Endothelial cell of umbilical vein (primary cell): ENCODE measurements around the gene PYHIN1. TPM values are rescaled to one million over a fixed set of nuclear protein-coding genes. Genes with fewer than 3 reads are reported as not detected.

Source experiments
- BruUV-seq: library from RNA; stranded (reverse); fragments of 400-500 nt; replicated peaks from 2 replicates; lab custom pipeline; 2021; lab: Mats Ljungman, UMichigan
- CTCF ChIA-PET: fragments of 300-600, 350-600 bp; sonication (Branson Sonifier 250); formaldehyde crosslinking; loops from one replicate; lab custom pipeline; 2021; ENCODE audit warnings: antibody characterized with exemption, inconsistent platforms; lab: Charles Lee
- POLR2A ChIA-PET: fragments of 300-600, 350-600 bp; sonication (Branson Sonifier 250); formaldehyde crosslinking; loops from one replicate; lab custom pipeline; 2021; ENCODE audit warnings: antibody characterized with exemption, inconsistent platforms; lab: Charles Lee
- DNase-seq: peaks from one replicate; pipeline ENCODE4 v3.0.0-alpha.2; 2011; ENCODE audit warnings: low read depth, low spot score
- FAIRE-seq: peaks from 2 replicates; lab custom pipeline; 2011; peaks lifted over from hg19 to GRCh38; lab: Jason Lieb, UNC
- H2AFZ ChIP-seq: 2 replicates; pipeline ENCODE4 v1.6.0; 2012; ENCODE audit warnings: low read depth, low read length, control low read depth, inconsistent platforms
- H3K27ac ChIP-seq: 2 replicates; pipeline ENCODE4 v1.5.1; 2011; ENCODE audit warnings: low read depth, mild to moderate bottlenecking, control low read depth, low read length, moderate library complexity; ENCODE audit not compliant: insufficient read depth
- H3K27me3 ChIP-seq, 2 experiments: 2 replicates each; pipeline versions ENCODE4 v1.6.0 to v1.6.1; 2011; ENCODE audit warnings: low read length in 2 of 2, mixed read lengths in 1 of 2; ENCODE audit not compliant: control insufficient read depth in 2 of 2, insufficient read depth in 2 of 2
- H3K36me3 ChIP-seq, 2 experiments: 2 replicates in 1 of 2; 3 replicates in 1 of 2; pipeline ENCODE4 v1.5.1; 2011; ENCODE audit warnings: low read length in 2 of 2, mild to moderate bottlenecking in 1 of 2, moderate library complexity in 1 of 2; ENCODE audit not compliant: control insufficient read depth in 2 of 2, insufficient read depth in 2 of 2; ENCODE audit errors: extremely low read depth in 1 of 2
- H3K4me1 ChIP-seq: 3 replicates; pipeline ENCODE4 v1.5.1; 2011; ENCODE audit warnings: mild to moderate bottlenecking, low read length; ENCODE audit not compliant: control insufficient read depth, insufficient read depth; ENCODE audit errors: extremely low read depth
- H3K4me2 ChIP-seq: 2 replicates; pipeline ENCODE4 v1.6.1; 2011; ENCODE audit warnings: low read length, control low read depth, mixed read lengths; ENCODE audit not compliant: insufficient read depth
- H3K4me3 ChIP-seq, 3 experiments: fragments of 200-600 bp in 1 of 3; sonication (generic), shearing (Covaris generic) in 1 of 3; replicated peaks in 1 of 3; 2 replicates each; pipeline ENCODE4 v1.5.1; 2011 to 2016; ENCODE audit warnings: control low read depth in 3 of 3, low read length in 3 of 3, mild to moderate bottlenecking in 2 of 3, inconsistent platforms in 1 of 3, low read depth in 1 of 3, moderate library complexity in 1 of 3; ENCODE audit not compliant: insufficient read depth in 1 of 3
- H3K79me2 ChIP-seq: 2 replicates; pipeline ENCODE4 v1.6.0; 2012; ENCODE audit warnings: low read length, inconsistent platforms; ENCODE audit not compliant: control insufficient read depth, insufficient read depth
- H3K9ac ChIP-seq: replicated peaks from 2 replicates; pipeline ENCODE3; 2011; ENCODE audit warnings: low read length, control low read depth; ENCODE audit not compliant: insufficient read depth; ENCODE audit errors: extremely low read depth
- H3K9me1 ChIP-seq: replicated peaks from 3 replicates; pipeline ENCODE4 v1.6.0; 2011; ENCODE audit warnings: mild to moderate bottlenecking, low read length; ENCODE audit not compliant: control insufficient read depth, insufficient read depth; ENCODE audit errors: extremely low read depth
- H3K9me3 ChIP-seq: replicated peaks from 2 replicates; pipeline ENCODE4 v1.5.1; 2012; ENCODE audit warnings: low read length, inconsistent platforms; ENCODE audit not compliant: control insufficient read depth, insufficient read depth
- H4K20me1 ChIP-seq: replicated peaks from 2 replicates; pipeline ENCODE3; 2011; ENCODE audit warnings: mild to moderate bottlenecking, low read length; ENCODE audit not compliant: control insufficient read depth, insufficient read depth; ENCODE audit errors: extremely low read depth
- CTCF ChIP-seq, 2 donors: IDR thresholded peaks; 1 replicate in 1 of 2; 2 replicates in 1 of 2; pipeline ENCODE4 v1.5.1; 2011; ENCODE audit warnings: low read length in 2 of 2, mild to moderate bottlenecking in 2 of 2, moderate library complexity in 2 of 2, control low read depth in 1 of 2, inconsistent platforms in 1 of 2, low read depth in 1 of 2; ENCODE audit not compliant: insufficient read depth in 1 of 2; ENCODE audit errors: extremely low read depth in 1 of 2
- EZH2 ChIP-seq: IDR thresholded peaks from 2 replicates; pipeline ENCODE4 v1.6.1; 2012; ENCODE audit warnings: borderline replicate concordance, low read depth, mild to moderate bottlenecking, moderate library complexity, low read length, inconsistent platforms; ENCODE audit not compliant: severe bottlenecking
- FOS ChIP-seq: IDR thresholded peaks from 2 replicates; pipeline ENCODE4 v1.6.1; 2011; ENCODE audit warnings: mild to moderate bottlenecking, low read length, moderate library complexity, borderline replicate concordance; ENCODE audit not compliant: insufficient read depth
- GATA2 ChIP-seq: IDR thresholded peaks from 2 replicates; pipeline ENCODE4 v1.7.0; 2011; ENCODE audit warnings: low read depth, mild to moderate bottlenecking, moderate library complexity, mixed read lengths, low read length; ENCODE audit not compliant: insufficient read length, insufficient read depth
- JUN ChIP-seq: IDR thresholded peaks from 2 replicates; pipeline ENCODE4 v1.6.1; 2011; ENCODE audit warnings: borderline replicate concordance, low read depth; ENCODE audit not compliant: insufficient read length, insufficient read depth
- MAX ChIP-seq: IDR thresholded peaks from 2 replicates; pipeline ENCODE4 v1.6.1; 2011; ENCODE audit not compliant: insufficient read depth, insufficient read length
- MYC ChIP-seq: IDR thresholded peaks from one replicate; pipeline ENCODE4 v1.6.1; 2011; ENCODE audit warnings: mild to moderate bottlenecking, low read depth, low read length
- POLR2A ChIP-seq: IDR thresholded peaks from 2 replicates; pipeline ENCODE4 v1.6.1; 2012; ENCODE audit warnings: low read depth, mild to moderate bottlenecking, control low read depth, low read length
- POLR2AphosphoS5 ChIP-seq: IDR thresholded peaks from 2 replicates; pipeline ENCODE4 v1.6.1; 2012; ENCODE audit warnings: low read depth, mild to moderate bottlenecking, control low read depth, low read length, moderate library complexity; ENCODE audit not compliant: insufficient read depth
- dilution Hi-C: fragments of 300-500 bp; cut with MboI; formaldehyde crosslinking; loops from one replicate; pipeline ENCODE4 v1.15.0; 2019; ENCODE audit warnings: low sequenced_read_pairs; ENCODE audit not compliant: extremely low pct_ligation_motif_present
- intact Hi-C: fragments of 100-400 bp; cut with micrococcal nuclease; formaldehyde crosslinking; loops from one replicate; pipeline ENCODE4 v1.10.0; 2022
- polyA plus RNA-seq, 4 experiments: library from polyadenylated mRNA; depleted of rRNA in 3 of 4; stranded (reverse) in 3 of 4; unstranded in 1 of 4; fragments of >200 nt; gene quantifications; 2 replicates each; pipeline versions ENCODE4 v1.2.1 to v1.2.3, GENCODE V29; 2011 to 2012; ENCODE audit warnings: missing spikeins in 1 of 4
- total RNA-seq: library from RNA; stranded (reverse); gene quantifications from 2 replicates; pipeline ENCODE4 v1.2.3, GENCODE V29; 2021

Gene PYHIN1
- total and polyA plus RNA-seq, 2 donors (not counting 3 experiments of a cell fraction or from before 2014, with no cell fraction given), result not detected

DNA sequence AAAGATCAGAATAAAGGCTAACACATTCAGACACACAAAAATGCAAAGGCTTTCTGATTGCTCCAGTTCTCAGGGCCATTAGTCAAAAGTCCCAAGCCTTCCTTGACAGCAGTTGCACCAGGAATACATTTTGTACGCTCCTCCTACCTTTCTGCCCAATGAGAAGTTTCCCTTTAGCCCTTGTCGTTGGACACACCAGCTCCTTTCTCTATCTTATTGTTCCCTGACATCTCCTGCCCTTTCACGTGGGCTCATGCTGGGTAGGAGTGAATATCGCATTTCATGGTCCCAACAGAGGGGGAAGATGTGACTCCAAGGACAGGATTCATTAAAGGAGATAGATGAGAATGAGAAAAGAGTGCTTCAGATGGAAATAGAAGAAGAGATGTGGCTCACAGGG is 44.9 kb downstream of the PYHIN1 start:
- H3K9me3 ChIP-seq, result no peaks in the 10 kb centered on the region
- no peak overlapping the region for H3K27ac ChIP-seq
- FAIRE-seq (no peak), DNase-seq (no peak)
- no peak overlapping the region for H3K4me3 ChIP-seq
- H3K36me3 ChIP-seq, result no peaks in the 10 kb centered on the region
- H4K20me1 ChIP-seq, result no peaks in the 10 kb centered on the region
- peaks cover 2% of the 10 kb centered on the region in 2 experiments for H3K27me3 ChIP-seq
- POLR2A ChIA-PET, result no interaction called here
- H3K4me1 ChIP-seq, result no peaks in the 10 kb centered on the region
- H3K4me2 ChIP-seq, result no peak overlapping the region
- H3K9ac ChIP-seq, result no peak overlapping the region
- TF ChIP-seq POLR2A, result no peak
- no peak for TF ChIP-seq FOS
- TF ChIP-seq POLR2AphosphoS5, result no peak
- no peak for TF ChIP-seq GATA2
- TF ChIP-seq CTCF (IDR thresholded peaks at IDR 0.05; ENCODE audit: extremely low read depth in 1 of 2, insufficient read depth in 1 of 2, low read depth in 1 of 2, low read length in 2 of 2), result no peak
- TF ChIP-seq JUN, result no peak
- no peak for TF ChIP-seq MAX
- no peak for TF ChIP-seq EZH2
- no peak for TF ChIP-seq MYC
- BruUV-seq, result no TSS peak
- CTCF ChIA-PET, result interaction anchor here (1.4 kb wide), 1 partner anchor 772 kb away, joined by 3 read pairs; no protein-coding TSS in a partner anchor
- no peaks in the 10 kb centered on the region for H3K9me1 ChIP-seq
- intact Hi-C loops, result no loop called here
- no peaks in the 10 kb centered on the region for H3K79me2 ChIP-seq
- dilution Hi-C loops, result no loop called here
- H2AFZ ChIP-seq, result no peak overlapping the region
